Thoracic aorta (tissue), 2 donors: ENCODE results near the gene NODAL. TPM values are rescaled to one million over a fixed set of nuclear protein-coding genes. Genes with fewer than 3 reads are reported as not detected.

ENCODE experiments used
- ATAC-seq: fragments of 150-250 bp; one replicate; pipeline ENCODE4 v1.8.0; 2017; ENCODE audit warnings: low read depth; ENCODE audit not compliant: insufficient number of reproducible peaks, low FRiP score
- DNase-seq: peaks from one replicate; pipeline ENCODE4 v3.0.0-alpha.2; 2020; ENCODE audit warnings: low spot score
- H3K27ac ChIP-seq, 2 donors: fragments of 200-600 bp; sonication (generic); 1 replicate in 1 of 2; 2 replicates in 1 of 2; pipeline ENCODE4 v1.5.1; 2016; ENCODE audit warnings: mild to moderate bottlenecking in 2 of 2, moderate library complexity in 2 of 2
- H3K27me3 ChIP-seq: fragments of 200-600 bp; sonication (generic); replicated peaks from 2 replicates; pipeline ENCODE4 v1.6.0; 2016; ENCODE audit warnings: mild to moderate bottlenecking; ENCODE audit not compliant: insufficient read depth
- H3K36me3 ChIP-seq: fragments of 200-600 bp; sonication (generic); one replicate; pipeline ENCODE4 v1.5.1; 2016
- H3K4me1 ChIP-seq, 2 donors: fragments of 200-600 bp; sonication (generic); 1 replicate in 1 of 2; 2 replicates in 1 of 2; pipeline versions ENCODE4 v1.5.1 to v1.6.0; 2016; ENCODE audit warnings: low read depth in 2 of 2, mild to moderate bottlenecking in 1 of 2; ENCODE audit not compliant: control insufficient read depth in 1 of 2
- H3K4me3 ChIP-seq: fragments of 200-600 bp; sonication (generic); 2 replicates; pipeline ENCODE4 v1.5.1; 2016; ENCODE audit warnings: mild to moderate bottlenecking
- H3K9me3 ChIP-seq: fragments of 200-600 bp; sonication (generic); 2 replicates; pipeline ENCODE4 v1.5.1; 2016
- CTCF ChIP-seq: fragments of 200-600 bp; sonication (generic); IDR thresholded peaks from one replicate; pipeline ENCODE4 v1.5.1; 2019; ENCODE audit warnings: antibody characterized with exemption
- total RNA-seq, 2 donors: library from RNA; depleted of rRNA; stranded (reverse); fragments of >200 nt; gene quantifications; one replicate each; pipeline versions ENCODE4 v1.1.0 to v1.2.3, GENCODE V29; 2016

Gene NODAL
- total RNA-seq, 2 donors from 2014 or later, result 0.27 TPM; not detected in 1

GRCh38 chr10:70472799-70473454, 31.4 kb upstream of the NODAL start:
- ATAC-seq (no peak), DNase-seq (no peak)
- Histone ChIP-seq H3K27ac (no peak overlapping the region), H3K4me1 (peaks cover 4 to 5% of the 10 kb centered on the region in 2 donors), H3K27me3 (no peaks in the 10 kb centered on the region), H3K4me3 (no peak overlapping the region), H3K9me3 (no peaks in the 10 kb centered on the region), H3K36me3 (no peaks in the 10 kb centered on the region)
- TF ChIP-seq CTCF, result no peak

- TF ChIP-seq CTCF, result no peak
- H3K9me3 ChIP-seq, result no peaks in the 10 kb centered on the region
- H3K27me3 ChIP-seq, result no peaks in the 10 kb centered on the region
- DNase-seq, result no peak
- no peak overlapping the region for H3K27ac ChIP-seq
- no peak overlapping the region for H3K4me3 ChIP-seq
- peaks cover 7 to 11% of the 10 kb centered on the region in 2 donors for H3K4me1 ChIP-seq
- no peak for ATAC-seq
- H3K36me3 ChIP-seq, result no peaks in the 10 kb centered on the region
Observed at GRCh38 chr10:70466951-70467350, 25.5 kb upstream of the NODAL start.

- ATAC-seq, result no peak
- TF ChIP-seq CTCF, result no peak
- Histone ChIP-seq H3K4me3 (no peak overlapping the region), H3K27ac (no peak overlapping the region), H3K36me3 (no peaks in the 10 kb centered on the region), H3K4me1 (peaks cover 7 to 16% of the 10 kb centered on the region in 2 donors), H3K9me3 (no peaks in the 10 kb centered on the region), H3K27me3 (no peaks in the 10 kb centered on the region)
- no peak for DNase-seq
Observed at GRCh38 chr10:70465832-70466231, 24.4 kb upstream of the NODAL start.

GRCh38 chr10:70465278-70465677, 23.8 kb upstream of the NODAL start:
- H3K27me3 ChIP-seq, result no peaks in the 10 kb centered on the region
- no peak overlapping the region for H3K4me3 ChIP-seq
- H3K27ac ChIP-seq, result no peak overlapping the region
- H3K36me3 ChIP-seq, result no peaks in the 10 kb centered on the region
- ATAC-seq (no peak), DNase-seq (no peak)
- H3K9me3 ChIP-seq, result no peaks in the 10 kb centered on the region
- no peak for TF ChIP-seq CTCF
- peaks cover 7 to 16% of the 10 kb centered on the region in 2 donors for H3K4me1 ChIP-seq

- DNase-seq, result peak; percentile 73
- no peak for TF ChIP-seq CTCF
Observed at GRCh38 chr10:70462349-70462984, 21.0 kb upstream of the NODAL start.

More at GRCh38 chr10:70462349-70462984, 21.0 kb upstream of the NODAL start:
- no peaks in the 10 kb centered on the region for H3K9me3 ChIP-seq
- peak; percentile 53 for ATAC-seq
- H3K4me1 ChIP-seq, result peaks cover 16 to 35% of the 10 kb centered on the region in 2 donors
- no peaks in the 10 kb centered on the region for H3K27me3 ChIP-seq
- no peaks in the 10 kb centered on the region for H3K36me3 ChIP-seq
- H3K4me3 ChIP-seq, result no peak overlapping the region
- H3K27ac ChIP-seq, result peak overlapping the region in 1 of 2 donors; percentile 31
